RWPE2 (cell line): ENCODE measurements around the gene DOK5.

Experiments
- ATAC-seq: fragments of 200-7000 bp; cut with Tn5 transposase; 3 replicates; pipeline ENCODE4 v1.9.1; 2021; ENCODE audit warnings: low read depth
- DNase-seq: peaks from one replicate; pipeline ENCODE4 v3.0.0-alpha.2; 2020; ENCODE audit warnings: low spot score
- H3K27ac ChIP-seq: fragments of 450-650 bp; 2 replicates; pipeline ENCODE4 v1.5.1; 2017; ENCODE audit warnings: mild to moderate bottlenecking; ENCODE audit not compliant: poor library complexity, severe bottlenecking
- H3K27me3 ChIP-seq: fragments of 250-450 bp; sonication (Bioruptor Pico); 2 replicates; pipeline ENCODE4 v1.5.1; 2021; ENCODE audit warnings: mild to moderate bottlenecking, moderate library complexity; ENCODE audit not compliant: insufficient read depth, poor library complexity, severe bottlenecking
- H3K36me3 ChIP-seq: fragments of 250-450 bp; sonication (Bioruptor Pico); 2 replicates; pipeline ENCODE4 v1.5.1; 2020; ENCODE audit warnings: low read depth, mild to moderate bottlenecking, moderate library complexity
- H3K4me1 ChIP-seq: fragments of 250-450 bp; sonication (Bioruptor Pico); 2 replicates; pipeline ENCODE4 v1.5.1; 2021; ENCODE audit warnings: mild to moderate bottlenecking, moderate library complexity; ENCODE audit not compliant: insufficient read depth, poor library complexity, severe bottlenecking
- H3K4me3 ChIP-seq: fragments of 250-450 bp; sonication (Bioruptor Pico); 2 replicates; pipeline ENCODE4 v1.5.1; 2021; ENCODE audit warnings: mild to moderate bottlenecking, moderate library complexity; ENCODE audit not compliant: severe bottlenecking
- H3K9me3 ChIP-seq: fragments of 250-450 bp; sonication (Bioruptor Pico); 2 replicates; pipeline ENCODE4 v1.5.1; 2021; ENCODE audit warnings: mild to moderate bottlenecking, moderate library complexity; ENCODE audit not compliant: severe bottlenecking
- TF ChIP-seq, protein P1 (sequence below): fragments of 450-650 bp; IDR thresholded peaks from one replicate; pipeline ENCODE4 v1.5.1; 2017; ENCODE audit warnings: mild to moderate bottlenecking, moderate library complexity; ENCODE audit not compliant: poor library complexity, severe bottlenecking

Gene DOK5

GRCh38 chr20:54585217-54585616 lies 109.8 kb downstream of the DOK5 start:
- peak; percentile 54; the same call in 2 of the 3 replicates for ATAC-seq
- Histone ChIP-seq H3K27me3 (peaks cover 24% of the 10 kb centered on the region), H3K27ac (no peak overlapping the region), H3K36me3 (no peaks in the 10 kb centered on the region), H3K4me1 (no peaks in the 10 kb centered on the region), H3K9me3 (no peaks in the 10 kb centered on the region), H3K4me3 (no peak overlapping the region)
- TF ChIP-seq, protein P1, sequence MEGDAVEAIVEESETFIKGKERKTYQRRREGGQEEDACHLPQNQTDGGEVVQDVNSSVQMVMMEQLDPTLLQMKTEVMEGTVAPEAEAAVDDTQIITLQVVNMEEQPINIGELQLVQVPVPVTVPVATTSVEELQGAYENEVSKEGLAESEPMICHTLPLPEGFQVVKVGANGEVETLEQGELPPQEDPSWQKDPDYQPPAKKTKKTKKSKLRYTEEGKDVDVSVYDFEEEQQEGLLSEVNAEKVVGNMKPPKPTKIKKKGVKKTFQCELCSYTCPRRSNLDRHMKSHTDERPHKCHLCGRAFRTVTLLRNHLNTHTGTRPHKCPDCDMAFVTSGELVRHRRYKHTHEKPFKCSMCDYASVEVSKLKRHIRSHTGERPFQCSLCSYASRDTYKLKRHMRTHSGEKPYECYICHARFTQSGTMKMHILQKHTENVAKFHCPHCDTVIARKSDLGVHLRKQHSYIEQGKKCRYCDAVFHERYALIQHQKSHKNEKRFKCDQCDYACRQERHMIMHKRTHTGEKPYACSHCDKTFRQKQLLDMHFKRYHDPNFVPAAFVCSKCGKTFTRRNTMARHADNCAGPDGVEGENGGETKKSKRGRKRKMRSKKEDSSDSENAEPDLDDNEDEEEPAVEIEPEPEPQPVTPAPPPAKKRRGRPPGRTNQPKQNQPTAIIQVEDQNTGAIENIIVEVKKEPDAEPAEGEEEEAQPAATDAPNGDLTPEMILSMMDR, result no peak
- DNase-seq, result no peak

GRCh38 chr20:54587408-54587807 lies 112.0 kb downstream of the DOK5 start:
- no peaks in the 10 kb centered on the region for H3K4me1 ChIP-seq
- H3K9me3 ChIP-seq, result no peaks in the 10 kb centered on the region
- no peak overlapping the region for H3K4me3 ChIP-seq
- DNase-seq (no peak), ATAC-seq (no peak)
- H3K27me3 ChIP-seq, result peaks cover 15% of the 10 kb centered on the region
- no peaks in the 10 kb centered on the region for H3K36me3 ChIP-seq
- TF ChIP-seq, protein P1, result no peak
- H3K27ac ChIP-seq, result no peak overlapping the region

DNA sequence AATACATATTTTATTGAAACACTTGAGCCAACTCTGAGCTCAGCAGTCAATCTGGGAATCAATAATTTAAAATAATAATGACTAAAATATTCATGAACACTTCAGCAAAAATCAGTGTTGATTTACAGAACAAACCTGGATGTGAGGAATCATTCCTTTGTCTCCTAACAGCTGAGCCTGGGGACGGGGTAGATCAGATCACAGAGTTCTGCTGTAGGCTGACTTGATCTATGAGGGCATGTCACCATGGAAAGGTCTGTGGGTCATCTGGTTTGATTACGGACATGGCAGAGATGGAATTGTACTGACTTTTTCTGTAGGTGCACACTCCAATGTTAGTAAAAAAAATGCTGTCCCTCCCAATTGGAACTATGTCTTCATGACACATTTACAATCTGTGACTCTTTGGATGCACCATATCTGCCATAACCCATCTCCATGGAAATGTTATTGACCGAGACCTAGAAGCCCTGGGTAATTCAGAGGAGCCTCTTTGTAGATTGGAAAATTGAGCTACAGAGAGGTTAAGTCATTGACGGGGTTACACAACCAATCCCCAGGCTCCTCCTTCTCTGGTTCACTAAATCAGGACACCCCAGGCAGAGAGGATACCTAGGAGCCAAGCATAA lies 114.1 kb downstream of the DOK5 start:
- no peaks in the 10 kb centered on the region for H3K4me1 ChIP-seq
- no peaks in the 10 kb centered on the region for H3K36me3 ChIP-seq
- no peak for ATAC-seq
- no peak for DNase-seq
- H3K27ac ChIP-seq, result no peak overlapping the region
- TF ChIP-seq, protein P1, result no peak
- no peaks in the 10 kb centered on the region for H3K9me3 ChIP-seq
- peaks cover 8% of the 10 kb centered on the region for H3K27me3 ChIP-seq
- no peak overlapping the region for H3K4me3 ChIP-seq

DNA sequence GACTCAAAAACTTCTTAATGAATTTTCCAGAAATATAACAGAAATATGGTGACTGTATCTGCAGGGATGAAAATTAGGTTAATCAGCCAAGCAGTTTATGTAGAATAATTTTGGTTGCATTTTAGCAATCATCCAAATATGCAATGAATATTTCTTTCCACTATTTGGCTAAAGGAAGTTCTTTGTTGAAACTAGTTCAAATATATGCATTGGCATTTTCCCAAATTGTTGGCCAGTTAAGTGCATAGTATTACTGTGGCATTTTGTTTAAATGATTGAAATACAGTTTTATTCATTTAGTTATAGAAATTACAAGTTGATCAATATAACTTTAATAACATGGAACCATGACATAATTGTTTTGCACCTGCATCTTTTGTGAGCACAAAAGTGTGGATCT lies 115.5 kb downstream of the DOK5 start:
- TF ChIP-seq, protein P1, result no peak

GRCh38 chr20:54596651-54597050 lies 121.3 kb downstream of the DOK5 start:
- no peaks in the 10 kb centered on the region for H3K9me3 ChIP-seq
- H3K36me3 ChIP-seq, result no peaks in the 10 kb centered on the region
- TF ChIP-seq, protein P1, result no peak
- peaks cover 33% of the 10 kb centered on the region for H3K27me3 ChIP-seq
- DNase-seq (no peak), ATAC-seq (no peak)
- H3K4me1 ChIP-seq, result no peaks in the 10 kb centered on the region
- H3K4me3 ChIP-seq, result no peak overlapping the region
- no peak overlapping the region for H3K27ac ChIP-seq

More for the DNA sequence above, 115.5 kb downstream of the DOK5 start:
- H3K4me1 ChIP-seq, result no peaks in the 10 kb centered on the region
- no peak overlapping the region for H3K4me3 ChIP-seq
- no peak overlapping the region for H3K27ac ChIP-seq
- no peaks in the 10 kb centered on the region for H3K9me3 ChIP-seq
- DNase-seq (no peak), ATAC-seq (no peak)
- H3K36me3 ChIP-seq, result no peaks in the 10 kb centered on the region
- peaks cover 6% of the 10 kb centered on the region for H3K27me3 ChIP-seq
